MM.1S (cell line): ENCODE data around the gene SLA2.

Experiments used
- CTCF ChIP-seq: fragments of 300-600 bp; sonication (generic); IDR thresholded peaks from 2 replicates; pipeline ENCODE4 v1.5.1; 2016; ENCODE audit warnings: antibody characterized with exemption, low read length, mixed read lengths
- EZH2 ChIP-seq: fragments of 300-600 bp; sonication (generic); optimal IDR thresholded peaks from 2 replicates; pipeline ENCODE3; 2017; ENCODE audit warnings: low read depth, mild to moderate bottlenecking, antibody characterized with exemption, low read length, mixed read lengths

GRCh38 chr20:36624944-36625324 lies 21.1 kb downstream of the SLA2 start:
- TF ChIP-seq EZH2 (no peak), CTCF (no peak)
